SU-DHL-6 (cell line): Measurements from ENCODE around the gene GUSB.

Experiments used
- H2AFZ ChIP-seq: fragments of 200-600 bp; sonication (generic); 2 replicates; pipeline ENCODE4 v1.6.1; 2014; ENCODE audit warnings: low read depth, mild to moderate bottlenecking, moderate library complexity, mixed read lengths, antibody characterized with exemption, low read length; ENCODE audit not compliant: severe bottlenecking
- H3F3A ChIP-seq: fragments of 200-600 bp; shearing (Covaris generic); 2 replicates; pipeline ENCODE4 v1.6.0; 2016; ENCODE audit warnings: antibody characterized with exemption, mild to moderate bottlenecking; ENCODE audit not compliant: insufficient read depth
- H3K27ac ChIP-seq: fragments of 200-600 bp; sonication (generic); 2 replicates; pipeline ENCODE4 v1.5.1; 2016; ENCODE audit warnings: low read depth, mild to moderate bottlenecking, low read length, moderate library complexity, mixed read lengths
- H3K27me3 ChIP-seq: fragments of 200-600 bp; sonication (generic), shearing (Covaris generic); 2 replicates; pipeline ENCODE4 v1.6.0; 2014; ENCODE audit warnings: mild to moderate bottlenecking, low read length
- H3K36me3 ChIP-seq: fragments of 200-600 bp; sonication (generic); 2 replicates; pipeline ENCODE4 v1.6.1; 2014; ENCODE audit warnings: mild to moderate bottlenecking, low read length, mixed read lengths
- H3K4me2 ChIP-seq: fragments of 300-600, 200-600 bp; shearing (Covaris generic), sonication (generic); 2 replicates; pipeline ENCODE4 v1.6.0; 2014; ENCODE audit warnings: low read length, low read depth, mild to moderate bottlenecking; ENCODE audit not compliant: poor library complexity, severe bottlenecking
- H3K4me3 ChIP-seq: fragments of 200-600 bp; sonication (generic); 2 replicates; pipeline ENCODE4 v1.5.1; 2014; ENCODE audit warnings: antibody characterized with exemption, low read length, mild to moderate bottlenecking, mixed read lengths; ENCODE audit not compliant: insufficient read depth, poor library complexity, severe bottlenecking
- H3K79me2 ChIP-seq: fragments of 200-600 bp; sonication (generic); 2 replicates; pipeline ENCODE4 v1.6.1; 2014; ENCODE audit warnings: mild to moderate bottlenecking, low read length, moderate library complexity; ENCODE audit not compliant: insufficient read depth
- H3K9ac ChIP-seq: fragments of 200-600 bp; sonication (generic); 2 replicates; pipeline ENCODE4 v1.7.0; 2014; ENCODE audit warnings: mild to moderate bottlenecking, low read length
- H3K9me2 ChIP-seq: fragments of 200-600 bp; sonication (generic); replicated peaks from 2 replicates; pipeline ENCODE4 v1.6.1; 2014; ENCODE audit warnings: low read length; ENCODE audit not compliant: insufficient read depth
- H3K9me3 ChIP-seq: fragments of 200-600 bp; sonication (generic); 2 replicates; pipeline ENCODE4 v1.6.1; 2014; ENCODE audit warnings: low read length, mixed read lengths; ENCODE audit not compliant: insufficient read depth
- H4K20me1 ChIP-seq: fragments of 200-600 bp; sonication (generic); 2 replicates; pipeline ENCODE4 v1.6.1; 2014; ENCODE audit warnings: low read depth, mild to moderate bottlenecking, antibody characterized with exemption, low read length, moderate library complexity, mixed read lengths
- CTCF ChIP-seq: fragments of 200-600 bp; sonication (generic); IDR thresholded peaks from one replicate; pipeline ENCODE4 v1.5.1; 2017; ENCODE audit warnings: antibody characterized with exemption, mild to moderate bottlenecking, low read length, moderate library complexity; ENCODE audit not compliant: insufficient read depth, poor library complexity, severe bottlenecking
- EZH2phosphoT487 ChIP-seq: fragments of 200-600 bp; sonication (generic), shearing (Covaris generic); conservative IDR thresholded peaks from 2 replicates; pipeline ENCODE4 v1.6.1; 2018; ENCODE audit warnings: mild to moderate bottlenecking, antibody characterized with exemption, low read length, moderate library complexity, mixed read lengths

GUSB gene

GRCh38 chr7:65960351-65961074 lies 21.5 kb downstream of the GUSB start:
- TF ChIP-seq CTCF = no peak
- TF ChIP-seq EZH2phosphoT487 = no peak
- no peak overlapping the region for H3K4me2 ChIP-seq
- H3K36me3 ChIP-seq = peaks cover 43% of the 10 kb centered on the region
- no peaks in the 10 kb centered on the region for H3K9me3 ChIP-seq
- no peak overlapping the region for H3K27ac ChIP-seq
- H3K4me3 ChIP-seq = no peak overlapping the region
- peaks cover 27% of the 10 kb centered on the region for H3F3A ChIP-seq
- no peaks in the 10 kb centered on the region for H3K27me3 ChIP-seq
- H3K79me2 ChIP-seq = no peaks in the 10 kb centered on the region
- H3K9me2 ChIP-seq = no peaks in the 10 kb centered on the region
- H2AFZ ChIP-seq = no peak overlapping the region
- H4K20me1 ChIP-seq = no peaks in the 10 kb centered on the region
- no peak overlapping the region for H3K9ac ChIP-seq

- Histone ChIP-seq H3K27me3 (no peaks in the 10 kb centered on the region), H4K20me1 (no peaks in the 10 kb centered on the region), H3F3A (peaks cover 21% of the 10 kb centered on the region; the same call in 1 of the 2 replicates), H3K4me3 (no peak overlapping the region), H3K9ac (no peak overlapping the region), H3K9me3 (no peaks in the 10 kb centered on the region), H3K36me3 (peaks cover 19% of the 10 kb centered on the region; the same call in 1 of the 2 replicates), H3K9me2 (no peaks in the 10 kb centered on the region), H2AFZ (no peak overlapping the region), H3K27ac (no peak overlapping the region), H3K79me2 (no peaks in the 10 kb centered on the region), H3K4me2 (no peak overlapping the region)
- TF ChIP-seq EZH2phosphoT487 = no peak
- TF ChIP-seq CTCF = no peak
Measured at GRCh38 chr7:65955718-65956117, 26.3 kb downstream of the GUSB start.

GRCh38 chr7:65953890-65954450 lies 28.0 kb downstream of the GUSB start:
- H3K27me3 ChIP-seq = no peaks in the 10 kb centered on the region
- H3K4me2 ChIP-seq = no peak overlapping the region
- no peaks in the 10 kb centered on the region for H3K79me2 ChIP-seq
- no peaks in the 10 kb centered on the region for H3K9me2 ChIP-seq
- no peak overlapping the region for H3K4me3 ChIP-seq
- H3K9me3 ChIP-seq = no peaks in the 10 kb centered on the region
- H3F3A ChIP-seq = peaks cover 17% of the 10 kb centered on the region; the same call in 1 of the 2 replicates
- no peaks in the 10 kb centered on the region for H4K20me1 ChIP-seq
- no peak overlapping the region for H3K9ac ChIP-seq
- no peak for TF ChIP-seq EZH2phosphoT487
- no peak for TF ChIP-seq CTCF
- no peak overlapping the region for H3K27ac ChIP-seq
- H3K36me3 ChIP-seq = peaks cover 12% of the 10 kb centered on the region; the same call in 1 of the 2 replicates
- no peak overlapping the region for H2AFZ ChIP-seq
